Nephron progenitor cell (in vitro differentiated cells): ENCODE data around the gene DDX6.
"Not testable (repeated sequence)": the region's sequence is repeated elsewhere in the genome, so short reads cannot be mapped to it uniquely, and the experiment has no call there.

Source experiments
- DNase-seq: peaks from one replicate; pipeline ENCODE4 v3.0.0; 2021
- H3K27ac Mint-ChIP-seq: 2 replicates; pipeline ENCODE4 v1.8.0; 2021; ENCODE audit warnings: mild to moderate bottlenecking, moderate library complexity, mixed read lengths
- H3K27me3 Mint-ChIP-seq: 2 replicates; pipeline ENCODE4 v1.8.0; 2021; ENCODE audit warnings: mild to moderate bottlenecking, low read depth, mixed read lengths; ENCODE audit not compliant: poor library complexity
- H3K36me3 Mint-ChIP-seq: 2 replicates; pipeline ENCODE4 v1.8.0; 2021; ENCODE audit warnings: low read depth, mixed read lengths
- H3K4me1 Mint-ChIP-seq: 2 replicates; pipeline ENCODE4 v1.8.0; 2021; ENCODE audit warnings: mixed read lengths
- H3K4me3 Mint-ChIP-seq: 2 replicates; pipeline ENCODE4 v1.8.0; 2021; ENCODE audit warnings: mild to moderate bottlenecking, moderate library complexity, mixed read lengths
- H3K9me3 Mint-ChIP-seq: 2 replicates; pipeline ENCODE4 v1.8.0; 2021; ENCODE audit warnings: mild to moderate bottlenecking, moderate library complexity, mixed read lengths
- TF ChIP-seq, protein P1 (sequence below): fragments of 200-600 bp; sonication (generic); IDR thresholded peaks from 2 replicates; pipeline ENCODE4 v1.5.0; 2021; ENCODE audit warnings: antibody characterized with exemption

Gene DDX6

DNA sequence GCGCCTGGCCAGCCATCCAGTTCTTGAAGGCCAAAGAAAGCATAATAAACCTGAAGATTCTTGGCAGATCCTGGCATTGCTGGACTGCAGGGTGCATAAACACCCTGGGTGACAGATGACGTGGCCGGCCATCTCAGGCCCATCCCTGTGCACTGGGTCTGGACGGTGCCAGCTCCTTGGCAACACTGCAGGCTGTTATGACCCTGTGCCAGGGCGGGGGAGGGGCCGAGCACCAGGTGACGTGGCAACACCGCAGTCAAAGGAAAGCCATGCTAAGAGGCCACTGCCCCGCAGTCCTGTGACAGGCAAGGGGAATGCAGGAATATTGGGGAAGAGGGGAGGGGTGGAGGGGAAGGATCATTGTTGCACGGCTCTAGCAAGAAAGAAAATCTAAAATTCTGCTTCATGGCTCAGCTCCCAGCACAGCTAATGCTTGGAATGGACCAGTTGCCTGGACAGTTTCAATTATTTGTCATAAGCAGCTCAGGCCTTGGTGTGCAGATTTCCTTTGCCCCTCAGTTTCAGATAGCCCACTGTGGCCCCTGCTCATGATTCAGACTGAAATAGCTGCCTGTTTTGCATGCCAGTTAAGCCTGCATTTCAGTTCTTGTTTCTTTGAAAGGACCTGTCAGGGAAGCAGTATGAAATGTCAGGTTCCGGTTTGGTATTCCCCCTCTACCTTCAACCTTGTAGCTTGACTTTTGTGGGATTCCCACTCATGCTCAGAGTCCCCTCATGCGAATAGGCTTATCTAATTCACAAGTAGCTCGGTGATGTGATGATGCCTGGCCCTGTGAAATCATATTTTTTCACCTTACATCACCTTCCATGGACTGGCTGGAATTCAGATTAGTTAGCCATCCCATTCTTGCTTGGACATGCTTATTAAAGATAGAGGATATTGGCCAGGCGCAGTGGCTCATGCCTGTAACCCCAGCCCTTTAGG is 29.7 kb upstream of the DDX6 start:
- Mint-ChIP-seq H3K36me3 (no peaks in the 10 kb centered on the region), H3K4me1 (no peaks in the 10 kb centered on the region), H3K27ac (no peak overlapping the region), H3K4me3 (no peak overlapping the region), H3K27me3 (peaks cover 7% of the 10 kb centered on the region), H3K9me3 (no peaks in the 10 kb centered on the region)
- peak; percentile 3 for DNase-seq
- TF ChIP-seq, protein P1, sequence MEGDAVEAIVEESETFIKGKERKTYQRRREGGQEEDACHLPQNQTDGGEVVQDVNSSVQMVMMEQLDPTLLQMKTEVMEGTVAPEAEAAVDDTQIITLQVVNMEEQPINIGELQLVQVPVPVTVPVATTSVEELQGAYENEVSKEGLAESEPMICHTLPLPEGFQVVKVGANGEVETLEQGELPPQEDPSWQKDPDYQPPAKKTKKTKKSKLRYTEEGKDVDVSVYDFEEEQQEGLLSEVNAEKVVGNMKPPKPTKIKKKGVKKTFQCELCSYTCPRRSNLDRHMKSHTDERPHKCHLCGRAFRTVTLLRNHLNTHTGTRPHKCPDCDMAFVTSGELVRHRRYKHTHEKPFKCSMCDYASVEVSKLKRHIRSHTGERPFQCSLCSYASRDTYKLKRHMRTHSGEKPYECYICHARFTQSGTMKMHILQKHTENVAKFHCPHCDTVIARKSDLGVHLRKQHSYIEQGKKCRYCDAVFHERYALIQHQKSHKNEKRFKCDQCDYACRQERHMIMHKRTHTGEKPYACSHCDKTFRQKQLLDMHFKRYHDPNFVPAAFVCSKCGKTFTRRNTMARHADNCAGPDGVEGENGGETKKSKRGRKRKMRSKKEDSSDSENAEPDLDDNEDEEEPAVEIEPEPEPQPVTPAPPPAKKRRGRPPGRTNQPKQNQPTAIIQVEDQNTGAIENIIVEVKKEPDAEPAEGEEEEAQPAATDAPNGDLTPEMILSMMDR: no peak

DNA sequence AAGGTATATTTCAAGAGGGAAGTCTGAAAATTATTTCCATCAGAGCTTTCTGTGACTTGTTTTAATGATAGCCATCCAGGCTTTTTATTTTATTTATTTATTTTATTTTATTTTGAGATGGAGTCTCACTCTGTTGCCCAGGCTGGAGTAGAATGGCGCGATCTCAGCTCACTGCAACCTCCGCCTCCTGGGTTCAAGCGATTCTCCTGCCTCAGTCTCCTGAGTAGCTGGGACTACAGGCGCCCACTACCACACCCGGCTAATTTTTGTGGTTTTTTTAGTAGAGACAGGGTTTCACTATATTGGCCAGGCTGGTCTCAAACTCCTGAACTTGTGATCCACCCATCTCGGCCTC is 29.0 kb upstream of the DDX6 start:
- H3K4me1 Mint-ChIP-seq, DNase-seq, H3K4me3 Mint-ChIP-seq, H3K27ac Mint-ChIP-seq, H3K36me3 Mint-ChIP-seq, H3K27me3 Mint-ChIP-seq, H3K9me3 Mint-ChIP-seq: not testable (repeated sequence)

DNA sequence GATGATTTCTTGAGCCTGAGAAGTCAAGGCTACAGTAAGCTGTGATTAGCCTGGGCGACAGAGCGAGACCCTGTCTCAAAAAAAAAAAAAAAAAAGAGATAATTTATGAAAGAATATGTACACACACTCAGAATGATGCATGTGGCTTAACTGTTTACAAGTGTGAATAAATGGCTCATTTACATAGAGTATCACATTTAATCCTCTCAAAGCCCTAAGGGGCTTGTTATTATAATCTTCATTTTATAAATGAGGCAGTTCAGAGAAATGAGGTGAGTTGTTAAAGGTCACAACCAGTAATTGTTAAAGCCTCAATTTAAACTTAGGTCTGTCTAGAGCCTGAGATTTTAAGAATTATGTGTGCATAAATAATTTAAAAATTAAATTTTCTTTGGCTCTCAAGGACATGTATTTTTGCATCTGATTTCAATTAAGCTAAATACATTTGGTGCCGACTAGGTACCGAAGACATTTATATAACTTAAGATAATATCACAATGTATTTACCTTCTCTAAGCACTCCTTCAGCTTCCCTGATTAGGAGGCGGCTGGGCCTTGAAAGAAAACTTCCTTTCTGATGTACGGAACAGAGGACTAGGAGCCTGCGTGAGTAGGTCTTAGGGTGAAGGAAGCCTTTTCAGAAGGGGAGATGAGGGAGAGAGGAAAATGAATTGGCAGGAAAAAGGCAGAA is 28.5 kb upstream of the DDX6 start:
- Mint-ChIP-seq H3K27ac (peak overlapping the region; percentile 21), H3K4me1 (no peaks in the 10 kb centered on the region), H3K27me3 (peaks cover 7% of the 10 kb centered on the region), H3K36me3 (no peaks in the 10 kb centered on the region), H3K4me3 (no peak overlapping the region), H3K9me3 (no peaks in the 10 kb centered on the region)
- no peak for DNase-seq
- TF ChIP-seq, protein P1: no peak

DNA sequence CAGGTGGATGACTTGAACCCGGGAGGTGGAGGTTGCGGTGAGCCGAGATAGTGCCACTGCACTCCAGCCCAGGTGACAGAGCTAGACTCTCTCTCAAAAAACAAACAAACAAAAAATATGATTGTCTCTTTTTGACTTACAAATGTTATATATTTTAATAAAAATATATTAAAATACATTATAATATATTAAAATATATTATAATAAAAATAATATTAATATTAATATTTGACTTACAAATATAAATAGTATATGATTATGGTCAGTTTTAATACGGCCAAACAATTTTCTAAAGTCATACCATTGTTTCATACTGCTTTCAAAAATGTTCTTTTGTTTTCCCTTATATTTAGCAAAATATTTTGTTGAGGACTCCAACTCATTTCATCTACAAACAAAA is 27.2 kb upstream of the DDX6 start:
- H3K36me3 Mint-ChIP-seq: no peaks in the 10 kb centered on the region
- DNase-seq: no peak
- no peaks in the 10 kb centered on the region for H3K4me1 Mint-ChIP-seq
- H3K27ac Mint-ChIP-seq: no peak overlapping the region
- peaks cover 15% of the 10 kb centered on the region for H3K27me3 Mint-ChIP-seq
- H3K4me3 Mint-ChIP-seq: no peak overlapping the region
- TF ChIP-seq, protein P1: no peak
- no peaks in the 10 kb centered on the region for H3K9me3 Mint-ChIP-seq

DNA sequence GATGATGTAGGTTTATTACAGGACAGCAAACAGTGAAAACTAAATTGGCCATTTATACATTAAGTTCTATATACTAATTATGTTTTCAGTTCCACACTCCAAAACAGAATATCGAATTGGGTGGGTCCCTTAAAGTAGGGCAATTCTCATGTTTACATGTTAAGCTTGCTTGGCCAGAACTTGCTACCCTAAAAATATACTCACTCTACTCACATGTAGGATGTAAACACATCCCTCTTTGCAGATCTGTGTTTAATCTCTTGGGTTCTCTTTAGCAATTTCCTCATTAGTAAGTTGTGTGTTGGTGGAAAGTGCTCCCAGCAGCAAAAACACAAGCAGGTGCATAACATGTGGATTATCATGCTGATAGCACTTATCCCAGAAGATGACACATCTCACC is 22.6 kb upstream of the DDX6 start:
- no peaks in the 10 kb centered on the region for H3K9me3 Mint-ChIP-seq
- H3K36me3 Mint-ChIP-seq: no peaks in the 10 kb centered on the region
- H3K4me3 Mint-ChIP-seq: no peak overlapping the region
- no peaks in the 10 kb centered on the region for H3K4me1 Mint-ChIP-seq
- peaks cover 13% of the 10 kb centered on the region for H3K27me3 Mint-ChIP-seq
- H3K27ac Mint-ChIP-seq: no peak overlapping the region
- TF ChIP-seq, protein P1: no peak
- DNase-seq: no peak

DNA sequence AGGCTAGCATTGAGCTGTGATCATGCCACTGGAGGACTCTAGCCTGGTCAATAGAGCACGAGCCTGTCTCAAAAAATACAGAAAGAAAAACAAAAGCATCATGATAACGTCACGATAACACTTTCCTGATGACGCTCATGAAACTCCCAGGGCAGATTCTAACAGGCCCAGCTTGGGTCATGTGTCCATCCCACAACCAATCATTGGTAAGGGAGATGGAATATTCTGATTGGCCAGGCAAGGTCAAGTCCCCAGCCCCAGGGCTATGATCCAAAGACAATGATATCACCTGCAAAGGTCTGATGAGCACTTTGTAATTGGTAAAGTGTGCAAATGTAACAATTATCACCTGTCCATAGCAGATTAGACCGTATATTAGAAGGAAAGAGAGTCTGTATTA is 21.5 kb upstream of the DDX6 start:
- TF ChIP-seq, protein P1: no peak
- Mint-ChIP-seq H3K27ac (no peak overlapping the region), H3K4me1 (no peaks in the 10 kb centered on the region), H3K4me3 (no peak overlapping the region), H3K27me3 (peaks cover 20% of the 10 kb centered on the region), H3K36me3 (no peaks in the 10 kb centered on the region), H3K9me3 (peaks cover 8% of the 10 kb centered on the region)
- no peak for DNase-seq
